Neural progenitor cell (in vitro differentiated cells): ENCODE measurements around the gene CD22.

Experiments
- CTCF ChIP-seq: fragments of 200-600 bp; sonication (generic); IDR thresholded peaks from 2 replicates; pipeline ENCODE4 v1.5.1; 2017; ENCODE audit warnings: antibody characterized with exemption, mild to moderate bottlenecking
- EZH2 ChIP-seq: fragments of 200-600 bp; sonication (generic); IDR thresholded peaks from 2 replicates; pipeline ENCODE4 v1.6.1; 2017; ENCODE audit warnings: antibody characterized with exemption, mild to moderate bottlenecking, moderate library complexity

DNA sequence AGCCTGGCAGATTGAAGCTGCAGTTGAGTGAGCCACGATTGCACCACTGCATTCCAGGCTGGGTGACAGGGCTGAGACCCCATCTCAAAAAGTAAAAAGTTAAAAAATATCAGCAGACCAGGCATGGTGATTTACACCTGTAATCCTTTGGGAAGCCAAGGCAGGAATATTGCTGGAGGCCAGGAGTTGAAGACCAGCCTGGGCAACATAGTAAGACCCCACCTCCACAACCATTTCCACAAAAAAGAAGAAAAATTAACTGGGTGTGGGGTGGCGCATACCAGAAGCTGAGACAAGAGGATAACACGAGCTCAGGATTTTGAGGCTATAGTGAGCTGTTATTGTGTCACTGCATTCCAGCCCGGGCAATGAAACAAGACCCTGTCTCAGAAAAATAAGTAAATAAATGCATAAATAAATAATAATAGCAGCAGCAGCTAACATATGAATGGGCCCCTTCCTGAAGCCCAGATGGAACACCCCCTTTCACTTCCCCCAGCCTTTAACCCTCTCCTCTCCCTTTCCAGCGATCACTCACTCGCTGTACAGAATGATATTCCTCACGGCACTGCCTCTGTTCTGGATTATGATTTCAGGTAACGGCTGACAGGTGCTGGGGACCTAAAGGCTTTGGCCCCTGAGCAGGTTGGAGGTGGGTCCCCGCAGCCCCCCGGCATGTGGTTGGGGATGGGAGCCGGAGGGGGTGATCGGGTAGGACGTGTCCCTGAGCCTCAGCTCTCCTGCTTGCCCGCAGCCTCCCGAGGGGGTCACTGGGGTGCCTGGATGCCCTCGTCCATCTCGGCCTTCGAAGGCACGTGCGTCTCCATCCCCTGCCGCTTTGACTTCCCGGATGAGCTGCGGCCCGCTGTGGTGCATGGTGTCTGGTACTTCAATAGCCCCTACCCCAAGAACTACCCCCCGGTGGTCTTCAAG lies 33.9 kb upstream of the CD22 start:
- TF ChIP-seq CTCF (no peak), EZH2 (no peak)
